ENCODE results near the gene SFRP4.
"Not testable (repeated sequence)": the region's sequence is repeated elsewhere in the genome, so short reads cannot be mapped to it uniquely, and the experiment has no call there.

- not testable (repeated sequence) for TF ChIP-seq CTCF (IDR thresholded peaks at IDR 0.05; ENCODE audit: low read depth, low read length); EZH2phosphoT487 (IDR thresholded peaks at IDR 0.05; ENCODE audit: low read depth)
These were observed 37.6 kb upstream of the SFRP4 start for GRCh38 chr7:37954217-37954616.

All from OCI-LY3 (cell line).